ENCODE data around the gene SECISBP2.
"Not testable (repeated sequence)": the region's sequence is repeated elsewhere in the genome, so short reads cannot be mapped to it uniquely, and the experiment has no call there.

Gene SECISBP2

DNA sequence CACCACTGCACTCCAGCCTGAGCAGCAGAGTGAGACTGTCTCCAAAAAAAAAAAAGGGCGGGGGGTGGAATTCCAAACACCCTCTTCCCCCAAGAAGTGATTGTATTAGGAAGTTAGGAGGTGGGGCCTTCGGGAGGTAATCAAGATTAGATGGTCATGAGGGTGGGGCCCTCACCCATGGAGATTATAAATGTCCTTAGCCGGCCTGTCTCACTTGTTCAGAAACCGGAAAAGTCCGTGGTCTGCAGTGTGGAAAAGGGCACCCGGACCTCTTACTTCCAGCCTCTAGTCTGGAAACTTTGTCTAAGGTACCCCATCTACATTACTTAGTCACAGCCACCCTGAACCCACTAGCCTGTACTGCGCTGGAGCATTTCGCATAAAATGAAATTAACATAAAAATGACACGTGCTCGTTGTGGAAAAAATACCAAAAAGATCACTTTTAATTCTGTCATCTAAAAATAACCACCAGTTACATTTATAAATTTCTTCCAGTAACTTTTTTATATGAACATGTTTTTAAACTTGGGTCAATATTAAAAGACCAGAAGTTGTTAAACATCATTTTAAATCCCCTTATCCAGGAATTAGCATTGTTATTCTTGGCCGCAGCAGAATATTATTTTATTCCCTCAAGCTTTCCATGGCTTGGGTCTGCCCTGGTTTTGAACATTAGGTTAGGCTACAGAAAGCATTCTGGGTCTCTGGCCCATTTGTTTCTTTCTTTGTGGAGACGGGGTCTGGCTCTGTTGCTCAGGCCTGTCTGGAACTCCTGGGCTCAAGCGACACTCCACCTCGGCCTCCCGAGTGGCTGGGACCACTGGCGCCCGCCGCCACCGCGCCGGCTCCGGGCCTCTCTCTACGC lies 8.5 kb upstream of the SECISBP2 start:
- DNase-seq (ENCODE audit: low read depth in 2 of 2): no peak

DNA sequence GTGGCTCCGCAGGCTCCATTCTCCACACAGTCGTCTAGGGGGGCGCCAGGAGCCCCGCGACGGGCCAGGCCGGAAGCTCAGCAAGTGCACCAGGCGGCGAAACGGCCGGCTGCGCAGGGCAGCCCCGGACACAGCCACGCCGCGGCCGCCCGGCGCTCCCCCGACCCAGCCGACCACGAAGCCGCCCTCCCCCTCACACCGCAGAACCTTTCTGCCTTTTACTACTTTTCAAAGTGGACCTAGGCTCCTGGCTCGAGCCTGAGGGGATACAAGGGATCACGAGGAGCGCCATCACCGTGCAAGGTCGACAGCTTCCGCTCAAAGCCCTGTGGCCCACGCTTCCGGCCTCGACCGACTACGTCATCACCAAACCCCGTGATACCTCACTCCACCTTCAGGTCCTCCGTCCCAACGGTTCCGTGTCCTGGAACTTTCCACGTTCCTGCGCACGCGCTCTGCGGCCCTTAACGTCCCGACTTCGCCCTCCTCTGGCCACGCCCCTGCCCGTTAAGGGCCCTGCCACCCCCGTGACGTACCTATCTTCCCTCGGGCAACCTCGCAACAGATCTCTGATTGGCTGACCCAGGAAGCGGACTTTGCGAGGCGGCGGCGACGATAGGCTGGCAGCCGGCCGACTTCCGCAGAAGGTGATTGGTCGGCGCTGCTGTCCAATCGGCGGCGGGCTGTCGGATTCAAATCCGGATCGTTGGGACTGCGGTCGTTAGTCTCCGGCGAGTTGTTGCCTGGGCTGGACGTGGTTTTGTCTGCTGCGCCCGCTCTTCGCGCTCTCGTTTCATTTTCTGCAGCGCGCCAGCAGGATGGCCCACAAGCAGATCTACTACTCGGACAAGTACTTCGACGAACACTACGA lies 7.6 kb upstream of the SECISBP2 start, which contains the start of gene CKS2:
Gene CKS2, plus strand, starts transcription at position 721 of the 871 bp plus-strand sequence. Its CDS starts 98 bp downstream, at position 819.
- peak; percentile 99 for DNase-seq (ENCODE audit: low read depth in 2 of 2)

DNA sequence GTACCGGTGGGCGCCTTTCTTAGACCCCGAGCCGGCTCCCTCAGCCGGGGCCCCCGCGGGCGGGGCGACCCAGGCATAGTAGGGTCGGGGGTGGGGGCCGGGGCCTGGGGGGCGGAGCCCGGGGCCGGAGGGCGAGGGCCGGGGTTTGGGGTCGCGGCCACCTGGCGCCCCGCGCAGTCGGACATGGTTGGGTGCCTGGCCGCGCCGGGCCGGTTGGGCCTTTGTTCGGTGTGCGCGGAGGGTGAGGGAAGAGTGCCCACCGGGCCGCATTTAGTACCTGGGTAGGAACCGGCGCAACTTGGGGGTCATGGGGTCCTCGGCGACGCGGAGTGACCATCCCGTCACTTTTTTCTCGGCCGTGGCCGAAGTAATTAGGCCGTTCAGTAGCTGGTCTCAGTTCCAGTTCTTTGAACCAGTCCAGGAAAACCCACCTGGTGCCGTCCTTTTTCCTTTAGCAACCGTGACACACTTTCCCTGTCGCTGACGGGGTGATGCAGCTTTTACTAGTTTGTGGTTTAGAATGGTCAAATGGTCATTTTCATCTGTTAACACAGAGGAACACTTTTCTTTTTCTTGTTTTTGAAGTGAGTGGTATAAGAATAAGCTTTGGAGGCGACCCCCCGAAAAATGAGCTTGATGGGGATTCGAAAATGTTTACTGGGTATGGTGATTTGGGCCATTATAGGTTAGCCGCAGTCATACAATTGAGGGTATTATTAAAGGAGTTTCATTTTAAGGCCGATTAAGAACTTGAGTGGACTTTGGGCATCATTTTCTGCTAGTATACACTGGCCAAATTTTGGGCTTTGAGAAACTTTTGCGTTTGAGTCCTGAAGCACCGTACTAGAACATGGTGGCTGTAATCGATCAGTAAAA lies 6.7 kb upstream of the SECISBP2 start:
- no peak for DNase-seq (ENCODE audit: low read depth in 2 of 2)

DNA sequence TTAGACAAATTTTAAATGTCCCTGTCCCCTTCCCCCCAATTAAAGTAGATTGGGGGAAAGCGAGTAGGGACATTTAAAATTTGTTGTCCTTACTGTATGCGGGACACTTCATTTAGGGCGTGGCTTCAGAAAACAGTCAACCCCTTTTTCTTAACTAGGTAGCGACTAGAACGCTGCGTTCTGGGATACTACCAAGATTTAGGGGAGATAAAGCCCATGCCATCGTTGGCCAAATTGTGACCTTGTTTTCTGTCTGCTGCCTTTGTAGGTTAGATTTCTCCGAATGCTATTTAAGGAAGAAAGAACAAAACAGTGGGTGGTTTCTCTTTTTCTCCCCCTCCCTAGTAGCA lies 6.1 kb upstream of the SECISBP2 start:
- no peak for DNase-seq (ENCODE audit: low read depth in 2 of 2)

DNA sequence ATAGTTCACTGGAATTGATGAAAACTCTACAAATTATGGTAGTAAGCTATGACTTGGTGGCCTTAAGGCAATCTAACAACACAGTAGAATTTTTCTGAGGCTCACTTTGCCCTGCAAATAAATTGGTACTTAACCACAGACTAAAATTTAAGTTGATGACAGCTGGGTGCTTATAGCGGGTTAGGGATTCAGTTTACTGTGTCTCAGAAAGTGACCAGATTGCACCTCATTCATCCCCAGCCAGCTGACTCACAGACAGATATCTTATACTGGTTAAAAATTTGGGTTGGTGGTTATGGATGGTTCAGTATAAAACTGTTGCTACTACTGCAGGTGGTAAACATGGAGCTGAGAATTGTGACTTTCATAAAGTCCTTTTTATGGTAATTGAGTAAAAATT lies 4.5 kb upstream of the SECISBP2 start:
- DNase-seq (ENCODE audit: low read depth in 2 of 2): no peak

DNA sequence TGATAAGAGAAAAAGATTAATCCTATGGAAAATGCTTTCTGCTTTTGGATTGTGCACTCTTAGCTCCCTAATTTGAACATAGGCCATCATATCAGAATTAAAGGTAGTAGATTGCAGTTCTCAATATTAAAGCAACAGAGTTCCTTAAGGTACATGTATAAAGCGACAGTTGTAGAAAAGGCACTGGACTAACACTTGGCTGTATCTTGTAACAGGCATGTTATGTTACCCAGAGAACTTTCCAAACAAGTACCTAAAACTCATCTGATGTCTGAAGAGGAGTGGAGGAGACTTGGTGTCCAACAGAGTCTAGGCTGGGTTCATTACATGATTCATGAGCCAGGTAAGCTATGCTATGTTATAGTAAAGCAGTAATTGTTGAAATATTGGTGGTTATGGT lies 3.3 kb upstream of the SECISBP2 start:
- DNase-seq (ENCODE audit: low read depth in 2 of 2): no peak

DNA sequence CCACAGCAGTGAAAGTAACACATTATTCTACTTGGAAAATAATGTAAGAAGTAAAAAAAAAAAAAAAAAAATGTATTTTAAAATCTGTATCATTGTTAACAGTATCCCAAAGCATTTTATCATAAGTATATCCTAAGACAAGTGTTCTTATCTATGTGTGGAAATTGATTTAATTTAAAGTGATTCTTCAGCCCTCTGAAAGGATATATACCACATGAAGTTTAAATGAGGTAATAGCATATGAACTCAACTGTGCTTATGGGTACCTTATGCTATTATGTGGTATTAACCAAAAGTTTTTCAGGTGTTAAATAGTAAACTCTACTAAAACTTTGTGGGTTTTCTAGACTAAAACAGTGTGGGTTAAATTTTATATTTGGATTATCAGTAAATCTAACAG lies 2.8 kb upstream of the SECISBP2 start:
- no peak for DNase-seq (ENCODE audit: low read depth in 2 of 2)

DNA sequence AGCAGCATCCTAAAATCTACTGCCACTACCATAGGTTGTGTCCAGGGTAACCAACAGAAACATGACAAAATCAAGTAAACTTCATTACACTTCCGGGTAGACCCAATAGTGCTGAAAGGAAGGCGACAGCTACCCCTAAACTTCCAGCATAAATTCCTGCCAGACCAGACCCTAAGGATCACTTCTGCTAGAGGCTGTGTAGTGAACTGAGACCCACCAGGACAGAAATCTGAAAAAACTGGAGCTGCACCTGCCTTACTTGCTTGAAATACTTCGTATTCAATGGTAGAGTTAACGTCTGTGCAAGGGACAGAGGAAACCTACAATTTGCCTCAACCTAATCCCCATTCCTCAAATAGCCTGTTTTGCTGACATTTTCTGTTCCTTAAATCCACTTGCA lies 1.0 kb upstream of the SECISBP2 start:
- DNase-seq (ENCODE audit: low read depth in 2 of 2): no peak

DNA sequence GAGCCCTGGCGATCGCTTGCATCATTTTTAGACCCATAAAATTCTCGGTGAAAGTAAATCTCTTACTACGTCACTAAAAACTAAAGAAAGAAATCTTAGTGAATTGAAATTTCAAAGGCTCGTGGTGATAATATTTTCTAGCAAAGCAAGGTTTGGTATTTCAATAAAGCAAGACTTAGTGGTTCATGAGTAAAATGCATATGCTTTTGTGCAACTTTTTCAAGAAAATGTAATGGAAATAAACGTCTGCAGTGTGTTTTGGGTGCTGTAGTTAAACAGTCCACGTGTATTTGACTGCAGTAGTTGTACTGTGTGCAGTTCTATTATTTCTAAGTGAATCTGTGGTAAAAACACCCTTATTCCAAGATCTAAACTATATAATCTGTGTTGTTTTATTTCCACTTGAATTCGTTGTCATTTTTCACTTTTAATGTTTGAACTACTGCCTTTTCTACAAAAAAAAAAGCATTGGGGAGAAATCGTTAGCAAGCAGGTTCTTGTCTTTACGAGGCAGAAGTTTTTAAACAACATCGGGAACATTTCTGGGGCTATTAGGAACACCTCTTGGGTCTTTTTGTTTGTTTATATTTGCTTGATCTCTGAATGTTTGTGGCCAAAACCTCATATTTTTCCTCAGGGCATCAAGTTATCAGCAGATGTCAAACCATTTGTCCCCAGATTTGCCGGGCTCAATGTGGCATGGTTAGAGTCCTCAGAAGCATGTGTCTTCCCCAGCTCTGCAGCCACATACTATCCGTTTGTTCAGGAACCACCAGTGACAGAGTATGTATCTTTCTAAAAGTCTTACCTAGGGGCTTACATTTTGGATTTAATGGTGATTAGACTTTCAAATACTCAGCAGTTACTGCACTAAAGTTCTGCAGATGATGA lies 960 bp downstream of the SECISBP2 start:
- no peak for DNase-seq (ENCODE audit: low read depth in 2 of 2)

DNA sequence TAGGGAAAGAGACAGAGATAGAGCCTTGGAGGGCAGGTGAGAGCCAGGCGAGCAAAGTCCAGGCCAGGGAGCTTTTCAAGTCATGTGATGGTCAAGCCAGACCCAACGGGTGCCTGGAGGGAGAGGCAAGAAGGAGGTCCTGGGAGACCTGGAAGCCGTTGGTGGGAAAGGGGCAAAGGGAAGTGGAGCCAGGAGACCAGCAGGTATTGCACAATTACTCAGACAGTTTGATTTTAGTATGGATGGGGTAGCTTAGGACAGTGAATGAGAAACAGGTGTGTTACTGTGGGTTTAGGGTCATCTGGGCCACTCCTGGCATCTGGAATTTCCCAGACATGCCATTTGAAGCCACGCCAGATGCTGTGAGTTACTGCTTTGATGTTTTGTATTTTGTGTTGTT lies 5.1 kb downstream of the SECISBP2 start:
- DNase-seq (ENCODE audit: low read depth in 2 of 2): no peak

DNA sequence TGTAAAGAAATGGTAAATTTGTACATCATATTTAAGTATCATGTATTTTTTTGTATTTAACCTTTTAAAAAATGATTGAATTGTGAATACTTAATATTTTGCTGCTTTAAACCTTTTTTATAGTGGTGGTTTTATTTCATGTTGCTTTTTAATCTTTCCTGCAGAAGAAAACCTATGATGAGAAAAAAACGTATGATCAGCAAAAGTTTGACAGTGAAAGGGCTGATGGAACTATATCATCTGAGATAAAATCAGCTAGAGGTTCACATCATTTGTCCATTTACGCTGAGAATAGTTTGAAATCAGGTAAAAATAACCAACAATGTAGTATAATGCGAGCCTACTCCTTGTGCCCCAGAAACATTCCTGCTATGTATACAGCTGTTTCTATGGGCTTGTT lies 7.4 kb downstream of the SECISBP2 start:
- no peak for DNase-seq (ENCODE audit: low read depth in 2 of 2)

DNA sequence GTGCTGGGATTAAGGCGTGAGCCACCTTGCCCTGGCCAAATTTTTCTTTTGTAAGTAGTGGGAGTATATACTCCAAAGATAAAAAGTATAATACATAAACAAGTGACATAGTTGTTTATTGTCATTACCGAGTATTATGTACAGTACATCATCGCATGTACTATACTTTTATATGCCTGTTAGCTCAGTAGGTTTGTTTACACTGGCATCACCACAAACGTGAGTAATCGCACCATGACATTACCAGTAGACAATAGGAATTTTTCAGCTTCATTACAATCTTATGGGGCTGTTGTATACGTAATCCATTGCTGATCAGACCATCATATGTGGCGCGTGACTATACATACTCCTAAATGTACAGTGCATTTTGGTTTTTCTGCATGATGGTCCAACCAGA lies 9.8 kb downstream of the SECISBP2 start:
- DNase-seq (ENCODE audit: low read depth in 2 of 2): no peak

DNA sequence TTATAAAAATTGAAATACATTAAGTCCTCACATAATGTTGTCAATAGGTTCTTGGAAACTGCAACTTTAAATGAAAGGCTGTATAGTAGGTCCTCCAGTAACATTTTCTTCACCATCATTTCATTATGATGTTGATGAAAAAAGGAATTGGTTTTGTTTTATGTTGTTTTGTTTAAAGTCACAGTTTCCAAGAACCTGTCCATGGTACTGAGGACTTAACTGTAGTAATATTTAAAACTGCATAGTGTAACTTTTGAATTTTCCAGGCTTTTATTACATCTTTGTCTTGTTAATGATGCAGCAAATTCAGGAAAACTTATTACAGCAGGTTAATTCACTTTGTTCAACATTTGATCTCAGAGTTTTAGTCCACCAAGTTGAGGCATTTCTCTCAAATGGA lies 11.6 kb downstream of the SECISBP2 start:
- no peak for DNase-seq (ENCODE audit: low read depth in 2 of 2)

DNA sequence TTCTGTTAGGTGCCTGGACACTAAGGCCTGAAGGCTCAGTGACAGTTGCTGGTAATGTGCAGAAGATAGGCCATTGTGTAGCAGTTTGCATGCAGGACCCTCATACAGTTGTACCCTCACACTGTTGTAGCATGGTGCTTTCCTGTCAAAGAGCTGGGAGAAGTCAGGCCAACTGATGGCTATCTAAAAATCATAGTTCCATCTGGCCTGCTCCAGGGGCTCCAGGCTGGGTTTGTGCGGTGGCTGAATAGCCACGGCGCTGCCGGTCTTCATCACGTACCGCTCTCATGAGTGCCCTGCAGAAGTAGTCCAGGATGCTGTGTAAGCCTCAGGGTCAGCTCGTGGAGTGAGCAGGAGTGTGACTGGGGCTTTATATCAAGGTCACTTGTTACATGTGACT lies 12.2 kb downstream of the SECISBP2 start:
- no peak for DNase-seq (ENCODE audit: low read depth in 2 of 2)

DNA sequence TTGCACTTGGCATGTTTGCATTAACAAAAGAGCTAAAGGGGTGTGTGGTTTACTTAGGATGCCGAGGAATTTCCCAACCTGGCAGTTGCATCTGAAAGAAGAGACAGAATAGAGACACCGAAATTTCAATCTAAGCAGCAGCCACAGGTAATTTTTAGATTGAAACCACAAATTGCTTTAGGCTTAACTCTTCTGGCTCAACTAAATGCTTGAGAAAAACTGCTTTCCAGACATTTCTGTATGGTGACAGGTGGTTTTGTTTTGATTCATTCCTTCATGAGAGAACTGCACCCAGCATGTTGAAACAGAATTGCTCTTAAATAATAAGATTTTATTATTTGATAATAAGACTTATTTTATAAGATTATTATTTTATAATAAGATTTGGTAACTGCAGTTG lies 21.5 kb downstream of the SECISBP2 start:
- DNase-seq (ENCODE audit: low read depth in 2 of 2): no peak

DNA sequence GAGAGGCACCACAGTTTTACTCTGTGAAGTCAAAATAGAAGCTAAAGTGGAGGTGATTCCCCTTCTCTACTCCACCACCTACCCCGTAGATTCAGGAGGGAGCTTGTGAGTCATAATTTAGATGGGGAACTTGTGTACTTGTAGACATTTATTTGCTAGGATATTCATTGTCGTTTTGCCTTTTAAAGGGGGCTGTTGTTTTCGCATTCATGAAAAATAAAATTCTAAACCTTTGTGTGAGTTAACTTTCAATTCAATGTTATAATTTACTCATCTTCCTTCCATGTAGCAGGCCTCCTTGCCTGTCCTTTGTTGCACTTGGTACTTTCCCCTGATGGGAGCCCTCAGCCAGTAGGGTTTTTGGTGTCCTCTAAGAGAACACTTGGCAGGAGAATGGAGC lies 22.0 kb downstream of the SECISBP2 start:
- DNase-seq (ENCODE audit: low read depth in 2 of 2): no peak

DNA sequence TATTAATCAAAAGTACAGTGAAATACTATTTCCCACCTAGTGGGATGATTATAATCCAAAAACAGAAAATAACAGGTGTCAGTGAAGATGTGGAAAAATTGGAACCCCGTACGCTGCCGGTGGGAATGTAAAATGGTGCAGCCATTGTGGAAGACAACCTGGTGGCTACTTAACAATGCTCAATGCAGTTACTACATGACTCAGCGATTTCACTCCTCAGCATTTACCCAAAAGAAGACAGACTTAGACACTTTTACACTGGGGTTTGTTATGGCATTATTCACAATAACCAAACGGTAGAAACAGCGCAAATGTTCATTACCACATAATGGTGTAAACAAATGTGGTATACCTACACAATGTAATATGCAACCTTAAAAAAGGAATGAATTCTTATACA lies 23.9 kb downstream of the SECISBP2 start:
- no peak for DNase-seq (ENCODE audit: low read depth in 2 of 2)

DNA sequence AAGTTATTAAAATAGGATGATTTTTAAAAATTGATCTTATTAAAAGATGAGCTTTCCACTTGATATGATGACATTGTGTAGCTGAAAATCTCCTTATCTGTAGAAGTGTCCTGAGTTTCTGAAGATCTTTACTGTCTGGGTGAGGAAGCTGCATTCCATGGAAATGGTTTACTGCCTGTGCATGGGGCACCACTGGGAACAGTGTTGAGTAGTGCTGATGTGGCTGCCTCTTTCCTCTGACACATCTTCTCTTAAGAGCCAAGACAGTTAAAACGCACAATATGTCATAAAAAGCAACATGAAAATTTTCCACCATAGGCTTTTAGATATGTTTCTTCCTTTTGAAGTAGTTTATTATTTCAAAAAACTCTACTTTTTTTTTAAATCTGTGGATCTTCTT lies 24.6 kb downstream of the SECISBP2 start:
- no peak for DNase-seq (ENCODE audit: low read depth in 2 of 2)

DNA sequence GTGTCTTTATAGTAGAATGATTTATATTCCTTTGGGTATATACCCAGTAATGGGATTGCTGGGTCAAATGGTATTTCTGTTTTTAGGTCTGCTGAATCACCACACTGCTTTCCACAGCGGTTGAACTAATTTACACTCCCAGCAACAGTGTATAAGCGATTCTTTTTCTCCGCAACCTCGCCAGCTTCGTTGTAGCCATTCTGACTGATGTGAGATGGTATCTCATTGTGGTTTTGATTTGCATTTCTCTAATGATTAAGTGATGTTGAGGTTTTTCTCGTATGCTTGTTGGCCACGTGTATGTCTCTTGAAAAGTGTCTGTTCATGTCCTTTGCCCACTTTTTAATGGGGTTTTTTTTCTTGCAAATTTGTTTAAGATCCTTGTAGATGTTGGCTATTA lies 25.5 kb downstream of the SECISBP2 start:
- DNase-seq (ENCODE audit: low read depth in 2 of 2): not testable (repeated sequence)

DNA sequence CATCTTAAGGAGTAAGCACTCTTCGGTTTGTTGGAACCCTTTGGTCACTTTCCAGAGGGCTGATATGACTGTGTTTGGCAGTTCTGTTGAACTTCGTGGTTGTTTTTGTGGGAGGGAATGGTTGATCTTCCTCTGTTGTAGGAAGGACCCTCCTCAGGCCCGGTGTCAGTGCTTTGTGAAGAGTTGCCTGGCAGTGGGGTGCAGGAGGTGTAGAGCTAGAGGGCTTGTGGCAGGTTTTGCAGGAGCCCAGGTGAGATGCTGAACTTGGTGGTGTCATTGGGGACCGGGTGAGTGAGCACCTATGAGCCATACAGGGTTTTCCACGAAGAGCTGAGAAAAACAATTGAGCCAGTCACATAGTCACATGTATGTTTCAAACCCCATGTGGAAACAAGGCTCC lies 27.2 kb downstream of the SECISBP2 start:
- DNase-seq (ENCODE audit: low read depth in 2 of 2): no peak

DNA sequence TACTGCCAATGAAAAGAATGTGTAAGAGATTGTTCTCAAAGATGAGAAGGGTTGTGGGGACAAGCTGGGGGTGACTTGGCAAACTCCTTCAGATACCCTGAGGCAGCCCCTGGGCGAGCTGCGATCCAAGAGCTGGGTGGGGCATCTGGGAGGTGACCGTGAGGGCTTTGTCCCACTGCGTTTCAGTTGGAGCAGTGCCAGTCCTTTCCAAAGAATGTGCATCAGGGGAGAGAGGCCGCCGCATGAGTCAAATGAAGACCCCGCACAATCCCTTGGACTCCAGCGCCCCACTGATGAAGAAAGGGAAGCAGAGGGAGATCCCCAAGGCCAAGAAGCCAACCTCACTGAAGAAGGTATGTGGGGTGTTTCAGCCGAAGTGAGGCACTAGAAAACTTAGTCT lies 28.4 kb downstream of the SECISBP2 start:
- no peak for DNase-seq (ENCODE audit: low read depth in 2 of 2)
